HEK293 (cell line): ENCODE results near the gene CCNY.

ENCODE experiments used
- CTCF ChIA-PET: fragments of 350-600 bp; formaldehyde crosslinking; extraction: SDS; loops from one replicate; lab custom pipeline; 2021; ENCODE audit warnings: antibody characterized with exemption; lab: Yijun Ruan, JAX
- POLR2A ChIA-PET: fragments of 300-600 bp; formaldehyde crosslinking; extraction: SDS; loops from one replicate; lab custom pipeline; 2020; ENCODE audit warnings: antibody characterized with exemption, inconsistent platforms; lab: Yijun Ruan, JAX
- H3K27ac ChIP-seq: fragments of 200-500 bp; sonication (Bioruptor generic); 2 replicates; pipeline ENCODE4 v1.5.1; 2014; ENCODE audit warnings: low read depth, low read length, control low read depth, inconsistent platforms; ENCODE audit errors: extremely low read depth
- H3K36me3 ChIP-seq, 2 experiments: fragments of 200-500 bp in 1 of 2; sonication (Bioruptor generic) in 1 of 2; 1 replicate in 1 of 2; 2 replicates in 1 of 2; pipeline ENCODE4 v1.5.1; 2014 to 2017; ENCODE audit warnings: inconsistent platforms in 2 of 2, low read length in 2 of 2; ENCODE audit not compliant: control insufficient read depth in 2 of 2, insufficient read depth in 1 of 2
- H3K4me1 ChIP-seq: fragments of 200-500 bp; sonication (Bioruptor generic); 2 replicates; pipeline ENCODE4 v1.5.1; 2014; ENCODE audit warnings: mild to moderate bottlenecking, low read length, inconsistent platforms; ENCODE audit not compliant: control insufficient read depth, insufficient read depth
- H3K4me3 ChIP-seq: 2 replicates; pipeline ENCODE4 v1.5.1; 2011; ENCODE audit warnings: low read depth, mild to moderate bottlenecking, control low read depth, low read length, moderate library complexity
- H3K9me3 ChIP-seq: fragments of 200-500 bp; sonication (Bioruptor generic); 2 replicates; pipeline ENCODE4 v1.5.1; 2014; ENCODE audit warnings: low read depth, low read length, inconsistent platforms; ENCODE audit not compliant: control insufficient read depth, insufficient read depth
- AEBP2 ChIP-seq: fragments of 450-650 bp; formaldehyde crosslinking; IDR thresholded peaks from 2 replicates; pipeline ENCODE4 v1.5.1; 2016; ENCODE audit warnings: missing biosample characterization, missing genetic modification characterization, borderline replicate concordance
- BCL6B ChIP-seq: fragments of 450-650 bp; formaldehyde crosslinking; IDR thresholded peaks from 2 replicates; pipeline ENCODE4 v1.5.1; 2017; ENCODE audit warnings: missing biosample characterization, missing genetic modification characterization
- IKZF3 ChIP-seq: fragments of 450-650 bp; IDR thresholded peaks from 2 replicates; pipeline ENCODE4 v1.5.0; 2018; ENCODE audit warnings: missing biosample characterization, mild to moderate bottlenecking, missing genetic modification characterization, moderate library complexity
- MEIS1 ChIP-seq: sonication (generic); formaldehyde crosslinking; IDR thresholded peaks from 2 replicates; pipeline ENCODE4 v1.8.1; 2022; ENCODE audit warnings: missing genetic modification reagents, mild to moderate bottlenecking, borderline replicate concordance
- OVOL3 ChIP-seq: fragments of 450-650 bp; formaldehyde crosslinking; IDR thresholded peaks from 2 replicates; pipeline ENCODE4 v1.5.1; 2016; ENCODE audit warnings: missing biosample characterization, missing genetic modification characterization
- REPIN1 ChIP-seq: fragments of 450-650 bp; formaldehyde crosslinking; IDR thresholded peaks from 2 replicates; pipeline ENCODE4 v1.5.1; 2017; ENCODE audit warnings: missing biosample characterization, missing genetic modification characterization, low read depth
- TCF7L2 ChIP-seq: IDR thresholded peaks from 2 replicates; pipeline ENCODE4 v1.6.1; 2011; ENCODE audit warnings: low read depth, mild to moderate bottlenecking, inconsistent platforms, low read length, moderate library complexity, borderline replicate concordance
- ZNF133 ChIP-seq: fragments of 450-650 bp; formaldehyde crosslinking; IDR thresholded peaks from 2 replicates; pipeline ENCODE4 v1.5.1; 2016; ENCODE audit warnings: missing biosample characterization, missing genetic modification characterization
- ZNF140 ChIP-seq: fragments of 450-650 bp; formaldehyde crosslinking; IDR thresholded peaks from 2 replicates; pipeline ENCODE4 v1.5.1; 2016; ENCODE audit warnings: missing biosample characterization, missing genetic modification characterization
- ZNF155 ChIP-seq: fragments of 450-650 bp; formaldehyde crosslinking; IDR thresholded peaks from 2 replicates; pipeline ENCODE4 v1.5.1; 2016; ENCODE audit warnings: missing biosample characterization, missing genetic modification characterization
- ZNF184 ChIP-seq: fragments of 450-650 bp; IDR thresholded peaks from 2 replicates; pipeline ENCODE4 v1.5.1; 2018; ENCODE audit warnings: missing biosample characterization, mild to moderate bottlenecking, missing genetic modification characterization
- ZNF19 ChIP-seq: fragments of 450-650 bp; formaldehyde crosslinking; IDR thresholded peaks from 2 replicates; pipeline ENCODE4; 2016; ENCODE audit warnings: missing biosample characterization, missing genetic modification characterization, low read depth
- ZNF311 ChIP-seq: fragments of 450-650 bp; formaldehyde crosslinking; IDR thresholded peaks from 2 replicates; pipeline ENCODE4 v1.5.1; 2017; ENCODE audit warnings: missing biosample characterization, missing genetic modification characterization, borderline replicate concordance
- ZNF324 ChIP-seq: fragments of 450-650 bp; formaldehyde crosslinking; IDR thresholded peaks from 2 replicates; pipeline ENCODE4 v1.5.1; 2016; ENCODE audit warnings: missing biosample characterization, missing genetic modification characterization
- ZNF335 ChIP-seq: fragments of 450-650 bp; formaldehyde crosslinking; conservative IDR thresholded peaks from 2 replicates; pipeline ENCODE4 v1.5.1; 2016; ENCODE audit warnings: missing biosample characterization, missing genetic modification characterization
- ZNF391 ChIP-seq: fragments of 450-650 bp; formaldehyde crosslinking; IDR thresholded peaks from 2 replicates; pipeline ENCODE4 v1.5.1; 2016; ENCODE audit warnings: low read depth, missing biosample characterization, missing genetic modification characterization, borderline replicate concordance
- ZNF416 ChIP-seq: fragments of 450-650 bp; formaldehyde crosslinking; IDR thresholded peaks from 2 replicates; pipeline ENCODE4 v1.5.1; 2016; ENCODE audit warnings: missing biosample characterization, missing genetic modification characterization
- ZNF426 ChIP-seq: fragments of 450-650 bp; formaldehyde crosslinking; IDR thresholded peaks from 2 replicates; pipeline ENCODE4 v1.5.1; 2017; ENCODE audit warnings: missing biosample characterization, missing genetic modification characterization, mild to moderate bottlenecking, inconsistent platforms, moderate library complexity
- ZNF48 ChIP-seq: fragments of 450-650 bp; formaldehyde crosslinking; IDR thresholded peaks from 2 replicates; pipeline ENCODE4 v1.5.1; 2016; ENCODE audit warnings: missing biosample characterization, missing genetic modification characterization
- ZNF521 ChIP-seq: fragments of 450-650 bp; formaldehyde crosslinking; IDR thresholded peaks from 2 replicates; pipeline ENCODE4 v1.5.1; 2017; ENCODE audit warnings: missing biosample characterization, mild to moderate bottlenecking, missing genetic modification characterization
- ZNF580 ChIP-seq: fragments of 450-650 bp; formaldehyde crosslinking; IDR thresholded peaks from 2 replicates; pipeline ENCODE4 v1.5.1; 2016; ENCODE audit warnings: missing biosample characterization, missing genetic modification characterization
- ZNF585B ChIP-seq: fragments of 450-650 bp; formaldehyde crosslinking; IDR thresholded peaks from 2 replicates; pipeline ENCODE4 v1.5.1; 2016; ENCODE audit warnings: missing biosample characterization, missing genetic modification characterization
- ZNF623 ChIP-seq: fragments of 450-650 bp; formaldehyde crosslinking; IDR thresholded peaks from 2 replicates; pipeline ENCODE4 v1.5.1; 2016; ENCODE audit warnings: missing biosample characterization, missing genetic modification characterization
- ZNF624 ChIP-seq: fragments of 450-650 bp; formaldehyde crosslinking; IDR thresholded peaks from 2 replicates; pipeline ENCODE4 v1.5.1; 2017; ENCODE audit warnings: missing biosample characterization, missing genetic modification characterization
- ZNF626 ChIP-seq: fragments of 450-650 bp; sonication (Bioruptor Pico); formaldehyde crosslinking; IDR thresholded peaks from 2 replicates; pipeline ENCODE4 v1.5.1; 2018; ENCODE audit warnings: missing biosample characterization, missing genetic modification characterization, inconsistent platforms
- ZNF660 ChIP-seq: fragments of 450-650 bp; IDR thresholded peaks from 2 replicates; pipeline ENCODE4 v1.5.1; 2018; ENCODE audit warnings: missing biosample characterization, mild to moderate bottlenecking, missing genetic modification characterization
- ZNF707 ChIP-seq: fragments of 450-650 bp; formaldehyde crosslinking; IDR thresholded peaks from 2 replicates; pipeline ENCODE4 v1.5.1; 2016; ENCODE audit warnings: missing biosample characterization, missing genetic modification characterization
- ZNF768 ChIP-seq: fragments of 450-650 bp; formaldehyde crosslinking; IDR thresholded peaks from 2 replicates; pipeline ENCODE4 v1.5.1; 2018; ENCODE audit warnings: missing biosample characterization, mild to moderate bottlenecking, missing genetic modification characterization
- ZSCAN16 ChIP-seq: fragments of 450-650 bp; formaldehyde crosslinking; IDR thresholded peaks from 2 replicates; pipeline ENCODE4 v1.5.1; 2016; ENCODE audit warnings: missing biosample characterization, missing genetic modification characterization
- ZSCAN23 ChIP-seq: fragments of 450-650 bp; formaldehyde crosslinking; IDR thresholded peaks from 2 replicates; pipeline ENCODE4 v1.5.1; 2016; ENCODE audit warnings: missing biosample characterization, missing genetic modification characterization
- TF ChIP-seq, protein P1 (sequence below): fragments of 450-650 bp; formaldehyde crosslinking; optimal IDR thresholded peaks from 2 replicates; pipeline ENCODE3; 2016; ENCODE audit warnings: missing biosample characterization, mild to moderate bottlenecking, missing genetic modification characterization
- TF ChIP-seq, protein P2 (sequence below): fragments of 450-650 bp; formaldehyde crosslinking; IDR thresholded peaks from 2 replicates; pipeline ENCODE4 v1.5.1; 2016; ENCODE audit warnings: missing biosample characterization, missing genetic modification characterization

Gene CCNY

GRCh38 chr10:35341521-35341920 lies 5.2 kb downstream of the CCNY start:
- no peak overlapping the region for H3K4me3 ChIP-seq
- ChIA-PET CTCF (interaction anchor here (0.6 kb wide), 1 partner anchor 124 kb away, joined by 3 read pairs; no protein-coding TSS in a partner anchor), POLR2A (no interaction called here)
- no peaks in the 10 kb centered on the region for H3K9me3 ChIP-seq
- no peak overlapping the region for H3K27ac ChIP-seq
- H3K4me1 ChIP-seq, result peaks cover 5% of the 10 kb centered on the region; the same call in 1 of the 2 replicates
- no peak for TF ChIP-seq ZNF580 (tag by site-specific recombination)
- TF ChIP-seq IKZF3 (tag by site-specific recombination), result no peak
- no peak for TF ChIP-seq ZNF660
- no peak for TF ChIP-seq BCL6B (tag by site-specific recombination)
- no peak for TF ChIP-seq ZSCAN16
- TF ChIP-seq TCF7L2, result no peak
- no peak for TF ChIP-seq REPIN1 (tag by site-specific recombination)
- no peak for TF ChIP-seq ZNF335 (tag by site-specific recombination)
- no peak for TF ChIP-seq ZNF140 (tag by site-specific recombination)
- no peak for TF ChIP-seq MEIS1 (CRISPR knock-in tag)
- TF ChIP-seq ZNF426 (tag by site-specific recombination), result no peak
- no peak for TF ChIP-seq ZNF521
- no peak for TF ChIP-seq ZNF133 (tag by site-specific recombination)
- TF ChIP-seq ZNF624 (tag by site-specific recombination), result no peak
- no peak for TF ChIP-seq ZNF19
- TF ChIP-seq ZNF48 (tag by site-specific recombination), result no peak
- TF ChIP-seq, all 188 proteins: peak for 0
- no peaks in the 10 kb centered on the region for H3K36me3 ChIP-seq

GRCh38 chr10:35342183-35342753 lies 6.0 kb downstream of the CCNY start:
- no peaks in the 10 kb centered on the region for H3K36me3 ChIP-seq
- no peak overlapping the region for H3K4me3 ChIP-seq
- no peak overlapping the region for H3K27ac ChIP-seq
- TF ChIP-seq ZNF311 (tag by site-specific recombination) (no peak), ZNF623 (tag by site-specific recombination) (no peak), ZSCAN23 (tag by site-specific recombination) (no peak), ZNF324 (tag by site-specific recombination) (no peak), ZNF707 (no peak), OVOL3 (no peak), ZNF155 (tag by site-specific recombination) (no peak), ZNF391 (tag by site-specific recombination) (no peak), ZNF416 (tag by site-specific recombination) (no peak), ZNF585B (no peak), ZNF184 (tag by site-specific recombination) (no peak), ZNF768 (no peak), ZNF626 (tag by site-specific recombination) (no peak), AEBP2 (tag by site-specific recombination) (no peak)
- TF ChIP-seq, protein P1, sequence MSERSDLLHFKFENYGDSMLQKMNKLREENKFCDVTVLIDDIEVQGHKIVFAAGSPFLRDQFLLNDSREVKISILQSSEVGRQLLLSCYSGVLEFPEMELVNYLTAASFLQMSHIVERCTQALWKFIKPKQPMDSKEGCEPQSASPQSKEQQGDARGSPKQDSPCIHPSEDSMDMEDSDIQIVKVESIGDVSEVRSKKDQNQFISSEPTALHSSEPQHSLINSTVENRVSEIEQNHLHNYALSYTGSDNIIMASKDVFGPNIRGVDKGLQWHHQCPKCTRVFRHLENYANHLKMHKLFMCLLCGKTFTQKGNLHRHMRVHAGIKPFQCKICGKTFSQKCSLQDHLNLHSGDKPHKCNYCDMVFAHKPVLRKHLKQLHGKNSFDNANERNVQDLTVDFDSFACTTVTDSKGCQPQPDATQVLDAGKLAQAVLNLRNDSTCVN (tag by site-specific recombination), result no peak
- TF ChIP-seq, protein P2, sequence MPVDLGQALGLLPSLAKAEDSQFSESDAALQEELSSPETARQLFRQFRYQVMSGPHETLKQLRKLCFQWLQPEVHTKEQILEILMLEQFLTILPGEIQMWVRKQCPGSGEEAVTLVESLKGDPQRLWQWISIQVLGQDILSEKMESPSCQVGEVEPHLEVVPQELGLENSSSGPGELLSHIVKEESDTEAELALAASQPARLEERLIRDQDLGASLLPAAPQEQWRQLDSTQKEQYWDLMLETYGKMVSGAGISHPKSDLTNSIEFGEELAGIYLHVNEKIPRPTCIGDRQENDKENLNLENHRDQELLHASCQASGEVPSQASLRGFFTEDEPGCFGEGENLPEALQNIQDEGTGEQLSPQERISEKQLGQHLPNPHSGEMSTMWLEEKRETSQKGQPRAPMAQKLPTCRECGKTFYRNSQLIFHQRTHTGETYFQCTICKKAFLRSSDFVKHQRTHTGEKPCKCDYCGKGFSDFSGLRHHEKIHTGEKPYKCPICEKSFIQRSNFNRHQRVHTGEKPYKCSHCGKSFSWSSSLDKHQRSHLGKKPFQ (tag by site-specific recombination), result no peak
- TF ChIP-seq, all 188 proteins: peak for 0
- CTCF ChIA-PET, result interaction anchor here (0.6 kb wide), 1 partner anchor 125 kb away, joined by 3 read pairs; no protein-coding TSS in a partner anchor
- peaks cover 5% of the 10 kb centered on the region; the same call in 1 of the 2 replicates for H3K4me1 ChIP-seq
- POLR2A ChIA-PET, result no interaction called here
- H3K9me3 ChIP-seq, result no peaks in the 10 kb centered on the region
